PC-3 (cell line): ENCODE results near the gene CCNF. TPM values are rescaled to one million over a fixed set of nuclear protein-coding genes. Genes with fewer than 3 reads are reported as not detected.
A peak's percentile ranks its signal among the peaks of the same experiment; 100 is the strongest.
"Not testable (repeated sequence)": the region's sequence is repeated elsewhere in the genome, so short reads cannot be mapped to it uniquely, and the experiment has no call there.

Experiments
- ATAC-seq: fragments of 200-7000 bp; cut with Tn5 transposase; 2 replicates; pipeline ENCODE4 v1.9.1; 2020; ENCODE audit warnings: mild to moderate bottlenecking, moderate library complexity
- BruUV-seq: library from RNA; stranded (reverse); fragments of 400-500 nt; replicated peaks from 2 replicates; lab custom pipeline; 2021; lab: Mats Ljungman, UMichigan
- CTCF ChIA-PET: fragments of 300-600 bp; sonication (Branson Sonifier 250); formaldehyde crosslinking; loops from one replicate; lab custom pipeline; 2022; ENCODE audit warnings: antibody characterized with exemption; lab: Charles Lee
- POLR2A ChIA-PET: fragments of 300-600 bp; sonication (Branson Sonifier 250); formaldehyde crosslinking; loops from one replicate; lab custom pipeline; 2022; ENCODE audit warnings: antibody characterized with exemption; ENCODE audit not compliant: unreplicated experiment; lab: Charles Lee
- DNase-seq: peaks from one replicate; pipeline ENCODE4 v3.0.0-alpha.2; 2015
- H2AFZ ChIP-seq: fragments of 300-600 bp; sonication (generic); 2 replicates; pipeline ENCODE4 v1.6.0; 2016; ENCODE audit warnings: antibody characterized with exemption, low read length
- H3F3A ChIP-seq: fragments of 300-600 bp; sonication (generic); one replicate; pipeline ENCODE4 v1.6.0; 2017; ENCODE audit warnings: antibody characterized with exemption, low read length, control low read depth, mild to moderate bottlenecking; ENCODE audit not compliant: unreplicated experiment
- H3K27ac ChIP-seq: fragments of 300-600 bp; sonication (generic); 2 replicates; pipeline ENCODE4 v1.5.1; 2016; ENCODE audit warnings: mild to moderate bottlenecking, low read length
- H3K27me3 ChIP-seq: fragments of 300-600 bp; sonication (generic); 2 replicates; pipeline ENCODE4 v1.6.1; 2016; ENCODE audit warnings: low read length, mixed read lengths
- H3K36me3 ChIP-seq: fragments of 300-600 bp; sonication (generic); 2 replicates; pipeline ENCODE4 v1.6.1; 2016; ENCODE audit warnings: low read depth, mixed run types, low read length, mixed read lengths
- H3K4me1 ChIP-seq: fragments of 300-600 bp; sonication (generic); 2 replicates; pipeline ENCODE4 v1.5.1; 2016; ENCODE audit warnings: low read length; ENCODE audit not compliant: insufficient read depth
- H3K4me2 ChIP-seq: fragments of 300-600 bp; sonication (generic); 2 replicates; pipeline ENCODE4 v1.6.0; 2016; ENCODE audit warnings: low read length
- H3K4me3 ChIP-seq: fragments of 300-600 bp; sonication (generic); 2 replicates; pipeline ENCODE4 v1.5.1; 2016; ENCODE audit warnings: mild to moderate bottlenecking, low read length, mixed read lengths
- H3K79me2 ChIP-seq: fragments of 300-600 bp; sonication (generic); 2 replicates; pipeline ENCODE4 v1.6.1; 2017; ENCODE audit warnings: low read length, mixed read lengths
- H3K9ac ChIP-seq: fragments of 300-600 bp; sonication (generic); 2 replicates; pipeline ENCODE4 v1.6.0; 2016; ENCODE audit warnings: mild to moderate bottlenecking, low read length
- H3K9me2 ChIP-seq: fragments of 300-600 bp; sonication (generic); replicated peaks from 2 replicates; pipeline ENCODE4 v1.6.1; 2016; ENCODE audit warnings: mixed run types, low read length, mixed read lengths
- H3K9me3 ChIP-seq: fragments of 300-600 bp; sonication (generic); 2 replicates; pipeline ENCODE4 v1.6.1; 2016; ENCODE audit warnings: low read length, mixed read lengths
- H4K20me1 ChIP-seq: fragments of 300-600 bp; sonication (generic); 2 replicates; pipeline ENCODE4 v1.6.1; 2016; ENCODE audit warnings: low read length, mixed read lengths
- EZH2 ChIP-seq: fragments of 300-600 bp; sonication (generic); IDR thresholded peaks from one replicate; pipeline ENCODE4 v1.6.1; 2017; ENCODE audit warnings: antibody characterized with exemption, mild to moderate bottlenecking, low read length; ENCODE audit not compliant: unreplicated experiment
- EZH2phosphoT487 ChIP-seq: fragments of 300-600 bp; sonication (generic); IDR thresholded peaks from 2 replicates; pipeline ENCODE4 v1.6.1; 2018; ENCODE audit warnings: mild to moderate bottlenecking, antibody characterized with exemption, low read length, borderline replicate concordance
- intact Hi-C: fragments of 100-400 bp; cut with micrococcal nuclease; formaldehyde crosslinking; loops from 2 replicates; pipeline ENCODE4 v1.9.0; 2023
- total RNA-seq: library from RNA; depleted of rRNA; stranded (reverse); fragments of >200 nt; gene quantifications from 2 replicates; pipeline ENCODE4 v1.2.3, GENCODE V29; 2014
- TF ChIP-seq, protein P1 (sequence below): fragments of 300-600 bp; sonication (generic); conservative IDR thresholded peaks from 2 replicates; pipeline ENCODE4 v1.5.1; 2017; ENCODE audit warnings: antibody characterized with exemption, low read depth, mild to moderate bottlenecking, low read length

The CCNF gene
- total RNA-seq, 1 experiment from 2014 or later: 26.8 TPM

DNA sequence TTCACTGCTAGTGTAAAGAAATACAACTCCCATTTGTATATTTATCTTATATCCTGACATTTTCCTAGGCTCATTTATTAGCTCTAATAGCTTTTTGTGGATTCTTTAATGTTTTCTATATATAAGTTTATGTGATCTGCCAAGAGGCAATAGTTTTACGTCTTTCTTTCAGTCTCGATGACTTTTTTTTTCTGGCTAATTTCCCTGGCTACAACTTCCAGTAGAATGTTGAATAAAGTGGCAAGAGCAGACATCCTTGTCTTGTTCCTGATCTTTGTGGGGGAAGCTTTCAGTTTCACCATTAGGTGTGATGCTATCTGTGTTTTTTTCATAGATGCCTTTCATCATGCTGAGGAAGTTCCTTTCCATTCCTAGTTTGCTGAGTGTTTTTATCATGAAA lies 44.8 kb upstream of the CCNF start:
- Histone ChIP-seq H3K4me1 (peaks cover 10% of the 10 kb centered on the region), H3K27ac (no peak overlapping the region), H3K4me2 (no peak overlapping the region), H3F3A (peaks cover 5% of the 10 kb centered on the region), H3K27me3 (no peaks in the 10 kb centered on the region), H4K20me1 (no peaks in the 10 kb centered on the region), H2AFZ (no peak overlapping the region), H3K9me2 (no peaks in the 10 kb centered on the region), H3K9ac (no peak overlapping the region), H3K79me2 (no peaks in the 10 kb centered on the region), H3K4me3 (no peak overlapping the region), H3K9me3 (no peaks in the 10 kb centered on the region), H3K36me3 (no peaks in the 10 kb centered on the region)
- intact Hi-C loops: no loop called here
- BruUV-seq: no TSS peak
- CTCF ChIA-PET: no interaction called here
- no peak for DNase-seq
- TF ChIP-seq EZH2 (no peak), EZH2phosphoT487 (no peak)
- TF ChIP-seq, protein P1, sequence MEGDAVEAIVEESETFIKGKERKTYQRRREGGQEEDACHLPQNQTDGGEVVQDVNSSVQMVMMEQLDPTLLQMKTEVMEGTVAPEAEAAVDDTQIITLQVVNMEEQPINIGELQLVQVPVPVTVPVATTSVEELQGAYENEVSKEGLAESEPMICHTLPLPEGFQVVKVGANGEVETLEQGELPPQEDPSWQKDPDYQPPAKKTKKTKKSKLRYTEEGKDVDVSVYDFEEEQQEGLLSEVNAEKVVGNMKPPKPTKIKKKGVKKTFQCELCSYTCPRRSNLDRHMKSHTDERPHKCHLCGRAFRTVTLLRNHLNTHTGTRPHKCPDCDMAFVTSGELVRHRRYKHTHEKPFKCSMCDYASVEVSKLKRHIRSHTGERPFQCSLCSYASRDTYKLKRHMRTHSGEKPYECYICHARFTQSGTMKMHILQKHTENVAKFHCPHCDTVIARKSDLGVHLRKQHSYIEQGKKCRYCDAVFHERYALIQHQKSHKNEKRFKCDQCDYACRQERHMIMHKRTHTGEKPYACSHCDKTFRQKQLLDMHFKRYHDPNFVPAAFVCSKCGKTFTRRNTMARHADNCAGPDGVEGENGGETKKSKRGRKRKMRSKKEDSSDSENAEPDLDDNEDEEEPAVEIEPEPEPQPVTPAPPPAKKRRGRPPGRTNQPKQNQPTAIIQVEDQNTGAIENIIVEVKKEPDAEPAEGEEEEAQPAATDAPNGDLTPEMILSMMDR: no peak
- POLR2A ChIA-PET: no interaction called here
- ATAC-seq: no peak

DNA sequence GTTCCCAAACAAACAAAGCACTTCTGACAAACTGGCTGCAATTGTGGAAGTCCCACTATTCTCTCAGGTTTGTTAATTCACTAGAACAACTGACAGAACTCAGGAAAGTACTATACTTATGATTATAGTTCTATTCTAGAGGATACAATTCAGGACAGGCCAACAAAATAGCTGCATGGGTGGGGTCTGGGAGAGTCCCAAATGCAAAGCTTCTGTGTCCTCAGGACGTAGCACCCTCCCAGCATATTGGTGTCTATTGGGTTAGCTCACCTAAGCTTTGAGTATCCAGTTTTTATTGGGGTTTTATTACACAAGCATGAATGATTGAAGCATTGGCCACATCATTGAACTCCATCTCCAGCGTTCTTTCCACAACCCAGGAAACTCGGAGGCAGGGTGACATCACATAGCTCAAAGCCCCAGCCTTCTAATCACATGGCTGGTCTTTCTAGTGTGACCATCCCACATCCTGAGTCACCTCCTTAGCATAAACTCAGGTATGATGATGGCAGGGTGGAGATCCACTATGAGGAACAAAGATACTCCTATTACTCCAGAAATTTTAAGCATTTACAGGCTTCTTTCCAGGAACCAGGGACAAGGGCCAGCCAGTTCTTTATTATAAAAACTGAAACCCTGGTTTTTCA lies 43.9 kb upstream of the CCNF start:
- no peak overlapping the region for H3K4me3 ChIP-seq
- no peak overlapping the region for H3K27ac ChIP-seq
- ChIA-PET POLR2A (interaction anchor here (0.6 kb wide), 1 partner anchor 50 kb away, joined by 3 read pairs; no protein-coding TSS in a partner anchor), CTCF (interaction anchor here (0.6 kb wide), 1 partner anchor 31 kb away, joined by 3 read pairs; no protein-coding TSS in a partner anchor)
- H3K4me2 ChIP-seq: peak overlapping the region; percentile 42; the same call in 1 of the 2 replicates
- H3K9me3 ChIP-seq: no peaks in the 10 kb centered on the region
- no peaks in the 10 kb centered on the region for H3K9me2 ChIP-seq
- ATAC-seq: peak; percentile 68
- H3K9ac ChIP-seq: no peak overlapping the region
- peaks cover 5% of the 10 kb centered on the region for H3F3A ChIP-seq
- intact Hi-C loops: loop anchor here (5.0 kb wide), 1 partner anchor 43 kb away; the partner anchor contains the start of gene ABCA3
- no peaks in the 10 kb centered on the region for H3K27me3 ChIP-seq
- no TSS peak for BruUV-seq
- H4K20me1 ChIP-seq: no peaks in the 10 kb centered on the region
- peak; percentile 64 for DNase-seq
- peak overlapping the region; percentile 59; the same call in 1 of the 2 replicates for H2AFZ ChIP-seq
- TF ChIP-seq, protein P1: no peak
- no peak for TF ChIP-seq EZH2phosphoT487
- TF ChIP-seq EZH2: no peak
- no peaks in the 10 kb centered on the region for H3K36me3 ChIP-seq
- H3K4me1 ChIP-seq: peaks cover 10% of the 10 kb centered on the region
- no peaks in the 10 kb centered on the region for H3K79me2 ChIP-seq

DNA sequence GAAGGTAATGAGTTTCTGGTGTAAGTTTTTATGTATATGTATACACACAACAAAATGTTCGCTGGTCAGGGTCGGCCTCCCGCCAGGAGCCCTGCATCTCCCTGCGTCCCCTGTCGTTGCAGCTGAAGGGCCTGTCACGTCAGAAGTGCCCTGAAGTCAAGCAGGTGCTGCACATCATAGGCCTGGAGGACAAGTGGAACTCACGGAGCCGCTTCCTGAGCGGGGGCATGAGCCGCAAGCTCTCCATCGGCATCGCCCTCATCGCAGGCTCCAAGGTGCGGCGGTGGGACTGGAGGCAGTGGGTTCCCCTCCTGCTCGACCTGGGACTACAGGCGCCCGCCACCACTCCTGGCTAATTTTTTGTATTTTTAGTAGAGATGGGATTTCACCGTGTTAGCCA lies 43.3 kb upstream of the CCNF start:
- H4K20me1 ChIP-seq, H3K9me3 ChIP-seq, H3K79me2 ChIP-seq, H3K9ac ChIP-seq, CTCF ChIA-PET, ATAC-seq, H3K36me3 ChIP-seq, H3K27me3 ChIP-seq, H3K4me3 ChIP-seq, H3K4me1 ChIP-seq, H3K9me2 ChIP-seq, DNase-seq, H3F3A ChIP-seq, POLR2A ChIA-PET, BruUV-seq, H3K27ac ChIP-seq, H2AFZ ChIP-seq: not testable (repeated sequence)
- H3K4me2 ChIP-seq: peak overlapping the region; percentile 42; the same call in 1 of the 2 replicates
- intact Hi-C loops: loop anchor here (5.0 kb wide), 1 partner anchor 44 kb away; the partner anchor contains the start of gene ABCA3
